Measurements from ENCODE around the gene PERM1.

DNA sequence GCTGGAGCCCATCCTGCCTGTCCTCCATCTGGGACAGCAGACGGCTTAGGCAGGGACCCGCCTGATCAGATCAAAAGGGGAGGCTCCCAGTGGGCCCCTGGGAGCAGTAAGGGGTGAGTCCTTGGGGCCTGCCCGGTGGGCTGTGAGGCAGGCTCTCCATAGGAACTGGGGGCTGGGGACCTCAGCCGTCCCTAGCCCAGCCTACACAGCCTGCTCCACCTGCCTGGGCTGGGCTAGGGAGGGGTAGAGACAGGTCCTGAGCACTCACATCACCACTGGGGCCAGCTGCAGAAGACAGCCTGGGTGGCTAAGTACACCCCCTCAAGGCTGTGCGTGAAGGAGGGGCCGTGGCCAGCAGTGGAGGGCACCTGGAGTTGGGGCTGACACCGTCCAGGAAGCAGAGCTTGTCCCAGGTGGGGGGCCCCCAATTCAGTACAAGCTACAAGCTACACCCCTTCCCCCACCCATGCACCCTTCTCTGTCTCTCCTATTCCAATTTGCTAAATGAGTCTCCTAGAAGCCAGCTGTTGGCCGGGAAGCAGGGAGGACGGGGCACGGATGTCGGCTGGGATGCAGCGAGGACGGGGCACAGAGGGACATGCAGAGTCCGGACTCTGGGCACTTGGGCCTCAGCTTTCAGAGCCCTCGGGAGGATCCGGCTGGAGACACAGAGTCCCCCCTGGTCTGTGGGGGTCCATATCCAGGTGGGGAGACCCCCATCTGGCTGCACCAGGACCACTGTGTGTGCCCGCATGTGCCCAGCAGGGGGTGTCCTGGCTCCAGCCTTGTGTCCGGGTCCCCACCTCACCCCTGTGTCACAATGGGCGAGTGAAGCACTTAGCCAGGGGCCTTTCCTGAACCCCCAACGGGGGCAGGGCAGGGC, 33.1 kb upstream of the PERM1 start:
- TF ChIP-seq, protein P1, sequence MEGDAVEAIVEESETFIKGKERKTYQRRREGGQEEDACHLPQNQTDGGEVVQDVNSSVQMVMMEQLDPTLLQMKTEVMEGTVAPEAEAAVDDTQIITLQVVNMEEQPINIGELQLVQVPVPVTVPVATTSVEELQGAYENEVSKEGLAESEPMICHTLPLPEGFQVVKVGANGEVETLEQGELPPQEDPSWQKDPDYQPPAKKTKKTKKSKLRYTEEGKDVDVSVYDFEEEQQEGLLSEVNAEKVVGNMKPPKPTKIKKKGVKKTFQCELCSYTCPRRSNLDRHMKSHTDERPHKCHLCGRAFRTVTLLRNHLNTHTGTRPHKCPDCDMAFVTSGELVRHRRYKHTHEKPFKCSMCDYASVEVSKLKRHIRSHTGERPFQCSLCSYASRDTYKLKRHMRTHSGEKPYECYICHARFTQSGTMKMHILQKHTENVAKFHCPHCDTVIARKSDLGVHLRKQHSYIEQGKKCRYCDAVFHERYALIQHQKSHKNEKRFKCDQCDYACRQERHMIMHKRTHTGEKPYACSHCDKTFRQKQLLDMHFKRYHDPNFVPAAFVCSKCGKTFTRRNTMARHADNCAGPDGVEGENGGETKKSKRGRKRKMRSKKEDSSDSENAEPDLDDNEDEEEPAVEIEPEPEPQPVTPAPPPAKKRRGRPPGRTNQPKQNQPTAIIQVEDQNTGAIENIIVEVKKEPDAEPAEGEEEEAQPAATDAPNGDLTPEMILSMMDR (conservative IDR thresholded peaks at IDR 0.05; ENCODE audit: low read length), result peak; percentile 64
- TF ChIP-seq EZH2phosphoT487 (IDR thresholded peaks at IDR 0.05; ENCODE audit: borderline replicate concordance), result no peak

Data from Loucy (cell line).